Large intestine (tissue), 3 donors: ENCODE measurements around the gene SDK1. TPM values are rescaled to one million over a fixed set of nuclear protein-coding genes. Genes with fewer than 3 reads are reported as not detected.

ENCODE experiments used
- DNase-seq, 2 donors: peaks; one replicate each; pipeline versions ENCODE4 v3.0.0 to v3.0.0-alpha.2; 2013
- H3K27ac ChIP-seq: one replicate; pipeline ENCODE4 v1.5.1; 2013; ENCODE audit warnings: low read length
- H3K27me3 ChIP-seq: 2 replicates; pipeline ENCODE4 v1.6.1; 2013; ENCODE audit warnings: low read length; ENCODE audit not compliant: control insufficient read depth, insufficient read depth
- H3K36me3 ChIP-seq: 2 replicates; pipeline ENCODE4 v1.6.1; 2013; ENCODE audit warnings: low read length; ENCODE audit not compliant: control insufficient read depth, insufficient read depth
- H3K4me1 ChIP-seq: one replicate; pipeline ENCODE4 v1.6.1; 2013; ENCODE audit warnings: low read length; ENCODE audit not compliant: control insufficient read depth, insufficient read depth
- H3K4me3 ChIP-seq: one replicate; pipeline ENCODE4 v1.5.1; 2013; ENCODE audit warnings: low read length
- H3K9me3 ChIP-seq: one replicate; pipeline ENCODE4 v1.6.1; 2013; ENCODE audit warnings: mild to moderate bottlenecking, low read depth, low read length, moderate library complexity; ENCODE audit not compliant: control insufficient read depth
- WGBS: methylation state at CpG from one replicate; pipeline ENCODE4 v1.1.5; 2013; ENCODE audit warnings: low lambda C conversion rate; ENCODE audit not compliant: insufficient coverage; 5-methylcytosine and 5-hydroxymethylcytosine counted together
- polyA plus RNA-seq: library from polyadenylated mRNA; unstranded; fragments of 120-200 nt; gene quantifications from one replicate; pipeline ENCODE4 v1.2.1, GENCODE V29; 2013

The SDK1 gene
- polyA plus RNA-seq, 1 donor, result 6.4 TPM

- DNase-seq, result no peak
- Histone ChIP-seq H3K27me3 (no peaks in the 10 kb centered on the region), H3K27ac (no peak overlapping the region), H3K9me3 (no peaks in the 10 kb centered on the region), H3K36me3 (no peaks in the 10 kb centered on the region), H3K4me3 (no peak overlapping the region), H3K4me1 (no peaks in the 10 kb centered on the region)
- WGBS, result no CpG with 5 or more reads among the region's 4 CpGs
Observed at GRCh38 chr7:3643091-3643490, 342.0 kb downstream of the SDK1 start.

- Histone ChIP-seq H3K4me1 (no peaks in the 10 kb centered on the region), H3K4me3 (no peak overlapping the region), H3K9me3 (no peaks in the 10 kb centered on the region), H3K27me3 (no peaks in the 10 kb centered on the region), H3K27ac (no peak overlapping the region), H3K36me3 (no peaks in the 10 kb centered on the region)
- no CpG with 5 or more reads among the region's 2 CpGs for WGBS
- no peak for DNase-seq
Observed at GRCh38 chr7:3648276-3648675, 347.2 kb downstream of the SDK1 start.

- no peak overlapping the region for H3K27ac ChIP-seq
- H3K4me1 ChIP-seq, result no peaks in the 10 kb centered on the region
- no peak overlapping the region for H3K4me3 ChIP-seq
- H3K27me3 ChIP-seq, result no peaks in the 10 kb centered on the region
- H3K9me3 ChIP-seq, result no peaks in the 10 kb centered on the region
- WGBS, result no CpG with 5 or more reads among the region's 2 CpGs
- H3K36me3 ChIP-seq, result no peaks in the 10 kb centered on the region
- DNase-seq, result no peak
Observed at GRCh38 chr7:3649250-3649649, 348.2 kb downstream of the SDK1 start.

GRCh38 chr7:3649678-3650440 lies 348.8 kb downstream of the SDK1 start:
- Histone ChIP-seq H3K27ac (no peak overlapping the region), H3K27me3 (no peaks in the 10 kb centered on the region), H3K4me3 (no peak overlapping the region), H3K9me3 (no peaks in the 10 kb centered on the region), H3K4me1 (no peaks in the 10 kb centered on the region), H3K36me3 (no peaks in the 10 kb centered on the region)
- 100% methylated on average over 2 of the region's 10 CpGs for WGBS
- no peak for DNase-seq

- DNase-seq, result no peak
- Histone ChIP-seq H3K27ac (no peak overlapping the region), H3K9me3 (no peaks in the 10 kb centered on the region), H3K27me3 (no peaks in the 10 kb centered on the region), H3K4me1 (peaks cover 2% of the 10 kb centered on the region), H3K36me3 (no peaks in the 10 kb centered on the region), H3K4me3 (no peak overlapping the region)
- WGBS, result no CpG with 5 or more reads among the region's 2 CpGs
Observed at GRCh38 chr7:3650844-3651243, 349.8 kb downstream of the SDK1 start.

- Histone ChIP-seq H3K4me1 (peaks cover 2% of the 10 kb centered on the region), H3K36me3 (no peaks in the 10 kb centered on the region), H3K27me3 (no peaks in the 10 kb centered on the region), H3K4me3 (no peak overlapping the region), H3K27ac (no peak overlapping the region), H3K9me3 (no peaks in the 10 kb centered on the region)
- WGBS, result no CpG with 5 or more reads among the region's 7 CpGs
- DNase-seq, result peak in 1 of 2 donors; percentile 20
Observed at GRCh38 chr7:3655635-3656034, 354.6 kb downstream of the SDK1 start.

- no peaks in the 10 kb centered on the region for H3K9me3 ChIP-seq
- peaks cover 2% of the 10 kb centered on the region for H3K4me1 ChIP-seq
- no peak for DNase-seq
- no peaks in the 10 kb centered on the region for H3K27me3 ChIP-seq
- WGBS, result no CpG with 5 or more reads among the region's 6 CpGs
- H3K4me3 ChIP-seq, result no peak overlapping the region
- H3K36me3 ChIP-seq, result no peaks in the 10 kb centered on the region
- no peak overlapping the region for H3K27ac ChIP-seq
Observed at GRCh38 chr7:3657206-3657605, 356.2 kb downstream of the SDK1 start.

- no peaks in the 10 kb centered on the region for H3K9me3 ChIP-seq
- no peaks in the 10 kb centered on the region for H3K36me3 ChIP-seq
- no peak overlapping the region for H3K27ac ChIP-seq
- no peak for DNase-seq
- H3K27me3 ChIP-seq, result no peaks in the 10 kb centered on the region
- no CpG with 5 or more reads among the region's 2 CpGs for WGBS
- no peaks in the 10 kb centered on the region for H3K4me1 ChIP-seq
- no peak overlapping the region for H3K4me3 ChIP-seq
Observed at GRCh38 chr7:3668743-3669142, 367.7 kb downstream of the SDK1 start.

GRCh38 chr7:3670898-3671297 lies 369.8 kb downstream of the SDK1 start:
- DNase-seq, result no peak
- Histone ChIP-seq H3K9me3 (no peaks in the 10 kb centered on the region), H3K27me3 (no peaks in the 10 kb centered on the region), H3K4me1 (no peaks in the 10 kb centered on the region), H3K27ac (no peak overlapping the region), H3K4me3 (no peak overlapping the region), H3K36me3 (no peaks in the 10 kb centered on the region)
- WGBS, result 100% methylated on average over 2 of the region's 4 CpGs

GRCh38 chr7:3673524-3673923 lies 372.5 kb downstream of the SDK1 start:
- Histone ChIP-seq H3K4me3 (no peak overlapping the region), H3K9me3 (no peaks in the 10 kb centered on the region), H3K4me1 (no peaks in the 10 kb centered on the region), H3K27me3 (no peaks in the 10 kb centered on the region), H3K27ac (no peak overlapping the region), H3K36me3 (no peaks in the 10 kb centered on the region)
- WGBS, result no CpG with 5 or more reads among the region's 5 CpGs
- DNase-seq, result no peak

GRCh38 chr7:3678314-3678810 lies 377.3 kb downstream of the SDK1 start:
- Histone ChIP-seq H3K36me3 (no peaks in the 10 kb centered on the region), H3K4me1 (peaks cover 6% of the 10 kb centered on the region), H3K4me3 (no peak overlapping the region), H3K27ac (no peak overlapping the region), H3K27me3 (no peaks in the 10 kb centered on the region), H3K9me3 (no peaks in the 10 kb centered on the region)
- no peak for DNase-seq
- WGBS, result no CpG with 5 or more reads among the region's 4 CpGs
